Esophagus mucosa (tissue), 1 donor: ENCODE measurements around the gene TMPRSS4. TPM values are rescaled to one million over a fixed set of nuclear protein-coding genes. Genes with fewer than 3 reads are reported as not detected.

ENCODE experiments used
- ATAC-seq: fragments of 200-7000 bp; cut with Tn5 transposase; one replicate; pipeline ENCODE4 v1.9.1; 2020
- total RNA-seq: library from RNA; stranded (reverse); gene quantifications from one replicate; pipeline ENCODE4 v1.2.4, GENCODE V29; 2023
- donor health status: DM: yes; HTN: yes; CAD: no.

Gene TMPRSS4
- total RNA-seq, 1 donor from 2014 or later, result 208 TPM

GRCh38 chr11:118136341-118136740, 59.5 kb downstream of the TMPRSS4 start:
- no peak for ATAC-seq

GRCh38 chr11:118136801-118137200, 59.9 kb downstream of the TMPRSS4 start:
- ATAC-seq, result no peak

DNA sequence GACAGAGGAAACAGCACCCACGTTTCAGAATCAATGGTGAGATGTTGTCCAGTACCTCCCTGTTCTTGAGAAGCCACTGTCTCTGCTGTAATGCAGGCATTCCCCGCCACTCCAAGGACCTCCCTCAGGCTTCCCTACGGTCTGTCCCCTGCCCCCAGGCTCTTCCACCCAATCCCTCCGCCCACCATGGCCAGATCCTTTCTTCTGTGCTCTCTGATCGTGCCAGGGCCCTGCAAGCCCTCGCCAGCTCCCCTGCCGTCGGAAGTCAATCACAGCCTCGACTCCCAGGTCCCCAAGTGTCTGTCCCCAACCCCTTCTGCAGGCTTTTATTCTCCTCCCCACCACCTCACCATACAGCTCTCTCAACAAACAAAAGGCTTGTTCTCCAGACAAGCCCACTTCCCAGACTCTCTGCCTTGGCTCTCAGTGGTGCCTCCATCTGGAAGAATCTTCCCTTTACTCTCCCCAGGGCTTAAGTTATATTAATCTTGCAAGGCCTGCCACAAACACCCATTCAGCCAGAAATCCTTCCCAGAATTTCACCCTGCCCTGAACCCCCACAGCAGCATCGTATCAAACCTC, 62.1 kb downstream of the TMPRSS4 start:
- ATAC-seq, result no peak

DNA sequence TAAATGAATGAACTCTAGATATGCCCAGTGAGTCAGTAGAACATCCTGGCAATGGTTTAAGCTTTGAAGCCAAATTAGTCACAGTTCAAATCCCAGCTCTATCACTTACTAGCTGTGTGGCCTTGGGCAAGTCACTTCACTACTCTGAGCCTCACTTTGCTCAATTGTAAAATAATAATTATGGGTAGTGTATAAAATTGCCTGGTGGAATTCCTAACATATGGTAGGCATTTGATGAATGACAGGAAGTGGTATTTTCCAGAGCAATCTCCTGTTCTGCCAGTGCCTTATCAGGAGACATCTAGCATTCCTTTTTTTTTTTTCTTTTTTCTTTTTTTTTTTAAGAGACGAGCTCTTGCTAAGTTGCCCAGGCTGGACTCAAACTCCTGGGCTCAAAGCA, 62.7 kb downstream of the TMPRSS4 start:
- ATAC-seq, result no peak

- peak; percentile 73 for ATAC-seq
Measured at GRCh38 chr11:118142081-118142480, 65.2 kb downstream of the TMPRSS4 start.

- peak; percentile 56 for ATAC-seq
Measured at GRCh38 chr11:118142809-118143208, 65.9 kb downstream of the TMPRSS4 start.

DNA sequence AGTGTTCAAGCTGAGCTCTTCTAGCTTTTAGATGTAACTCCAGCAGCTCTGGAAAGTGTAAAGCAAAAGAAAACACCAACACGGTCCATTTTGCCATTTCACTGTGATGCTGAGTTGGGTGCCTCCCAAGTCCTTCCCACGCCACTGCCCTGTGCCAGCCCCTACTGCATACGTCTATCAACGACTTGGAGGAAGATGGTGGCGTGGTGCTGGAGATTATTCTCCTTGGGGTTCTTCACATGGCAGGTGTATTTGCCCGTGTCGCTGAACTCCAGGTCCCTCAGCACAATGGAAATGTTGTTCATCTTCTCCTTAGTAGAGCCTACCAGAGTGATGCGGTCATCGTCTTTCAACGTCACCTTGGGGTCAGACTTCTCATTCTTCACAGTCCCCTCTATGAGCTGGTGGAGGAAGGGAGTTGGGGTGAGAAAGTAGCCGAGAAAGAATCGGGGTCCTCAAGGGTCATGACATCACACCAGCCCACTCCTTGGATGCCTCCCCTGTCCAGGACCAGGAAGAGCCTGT, 66.8 kb downstream of the TMPRSS4 start:
- ATAC-seq, result no peak

DNA sequence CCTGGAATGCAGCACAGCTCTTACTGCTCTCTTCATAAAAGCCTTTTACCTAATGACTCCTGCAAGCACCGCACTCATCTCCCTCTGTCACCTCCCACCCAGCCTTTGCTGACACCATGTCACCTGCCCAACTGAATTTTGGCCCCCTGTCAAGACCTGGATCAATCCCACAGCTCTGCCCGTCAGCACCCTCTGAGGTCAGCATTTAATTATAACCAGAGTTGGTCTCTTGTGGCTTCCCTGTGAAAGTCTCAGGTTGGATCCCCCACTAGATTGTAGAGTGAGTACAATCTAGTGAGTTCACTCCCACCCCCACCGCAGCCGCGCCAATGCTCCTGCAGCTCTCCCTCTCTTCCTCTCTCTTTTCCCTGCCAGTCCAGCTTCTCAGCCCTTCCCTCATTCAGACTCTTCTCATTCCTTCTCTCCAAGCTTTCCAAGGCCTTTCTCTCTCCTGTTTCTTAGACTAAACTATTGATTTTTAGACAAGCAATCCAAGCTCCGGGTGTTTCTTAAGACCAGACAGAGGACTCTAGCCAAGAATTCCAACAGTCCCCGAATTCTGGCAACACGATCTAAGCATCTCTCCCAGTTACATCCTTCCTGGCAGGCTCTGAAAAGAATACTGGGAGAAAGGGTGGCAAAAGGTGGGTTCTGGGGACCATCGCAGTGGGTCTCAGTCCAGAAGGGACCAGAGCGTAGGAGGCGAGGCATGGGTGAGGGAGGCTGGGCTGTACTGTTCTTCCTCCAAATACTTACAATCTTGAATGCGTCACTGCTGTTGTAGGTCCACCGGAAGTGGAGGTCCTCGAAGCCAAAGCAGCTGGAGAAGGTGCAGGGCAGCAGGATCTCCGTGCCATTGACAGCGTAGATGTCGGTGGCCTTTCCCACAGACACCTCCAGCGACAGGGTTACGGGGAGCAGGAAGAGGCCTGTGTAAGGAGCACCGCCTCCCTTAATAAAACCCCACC, 67.7 kb downstream of the TMPRSS4 start:
- ATAC-seq, result no peak

GRCh38 chr11:118145285-118146227, 68.7 kb downstream of the TMPRSS4 start:
- ATAC-seq, result peak; percentile 91

DNA sequence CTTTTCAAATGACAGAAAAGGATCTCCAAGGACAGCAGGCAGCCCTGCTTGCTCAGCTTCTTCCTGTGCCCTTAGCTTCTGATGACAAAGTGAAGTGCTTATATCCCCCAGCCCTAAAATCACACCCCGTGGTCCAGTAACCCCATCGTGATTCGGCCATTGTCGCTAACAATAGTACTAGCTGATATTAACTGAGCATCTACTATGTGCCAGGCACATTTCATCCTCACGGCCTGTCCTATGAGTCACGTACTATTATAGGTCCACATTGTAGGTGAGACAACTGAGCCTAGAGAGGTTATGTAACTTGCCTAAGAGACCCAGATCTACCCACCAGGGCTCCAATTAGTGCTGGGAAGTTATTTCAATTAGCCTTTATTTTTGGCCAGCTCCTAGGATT, 69.7 kb downstream of the TMPRSS4 start:
- no peak for ATAC-seq

GRCh38 chr11:118147502-118147901, 70.6 kb downstream of the TMPRSS4 start:
- ATAC-seq, result no peak

GRCh38 chr11:118148240-118148639, 71.4 kb downstream of the TMPRSS4 start:
- ATAC-seq, result no peak

DNA sequence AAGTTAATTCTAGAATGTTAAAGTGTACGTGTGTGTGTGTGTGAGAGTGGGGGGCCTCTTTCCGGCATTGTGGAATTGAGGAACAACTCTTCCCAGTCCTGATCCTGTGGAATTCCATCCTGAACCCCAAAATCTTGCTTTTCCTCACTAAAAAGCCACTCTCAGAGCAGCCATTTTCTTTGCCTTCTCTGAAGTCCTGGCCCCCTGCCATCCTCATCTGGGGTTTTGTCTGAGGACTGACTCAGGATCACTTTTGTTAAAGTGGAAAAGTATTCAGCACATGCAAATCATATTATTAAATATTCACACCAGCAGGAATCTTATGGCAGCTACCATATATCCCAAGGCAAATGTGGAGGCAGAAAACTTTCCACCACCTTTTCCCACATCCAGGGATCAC, 72.0 kb downstream of the TMPRSS4 start:
- no peak for ATAC-seq

GRCh38 chr11:118149493-118149892, 72.6 kb downstream of the TMPRSS4 start:
- ATAC-seq, result no peak

DNA sequence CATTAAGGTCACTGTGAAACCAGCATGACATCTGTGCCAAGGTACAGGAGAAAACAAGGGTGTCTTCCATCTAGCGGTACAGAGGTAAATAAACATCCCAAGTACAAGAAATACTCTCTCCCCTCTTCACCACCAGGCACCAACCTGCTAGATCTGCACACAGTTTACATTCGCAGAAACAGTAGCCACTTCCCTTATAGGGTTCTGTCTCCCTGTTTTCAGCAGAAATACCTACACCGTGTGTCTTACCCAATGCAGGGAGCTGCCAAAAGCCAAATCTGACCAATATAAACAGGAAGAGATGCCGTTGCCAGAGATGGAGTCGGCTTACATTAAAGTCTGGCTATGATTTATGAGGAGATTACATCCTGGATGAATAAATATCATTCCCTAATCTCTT, 74.6 kb downstream of the TMPRSS4 start:
- ATAC-seq, result no peak

GRCh38 chr11:118152020-118152551, 75.2 kb downstream of the TMPRSS4 start:
- no peak for ATAC-seq

- ATAC-seq, result peak; percentile 58
Measured at GRCh38 chr11:118152552-118153471, 75.9 kb downstream of the TMPRSS4 start, which contains the start of gene SCN4B. TSS of gene SCN4B (minus strand) at chr11:118152823. CDS start at chr11:118152673, 150 bp downstream.

- no peak for ATAC-seq
Measured at GRCh38 chr11:118153516-118153915, 76.6 kb downstream of the TMPRSS4 start.

DNA sequence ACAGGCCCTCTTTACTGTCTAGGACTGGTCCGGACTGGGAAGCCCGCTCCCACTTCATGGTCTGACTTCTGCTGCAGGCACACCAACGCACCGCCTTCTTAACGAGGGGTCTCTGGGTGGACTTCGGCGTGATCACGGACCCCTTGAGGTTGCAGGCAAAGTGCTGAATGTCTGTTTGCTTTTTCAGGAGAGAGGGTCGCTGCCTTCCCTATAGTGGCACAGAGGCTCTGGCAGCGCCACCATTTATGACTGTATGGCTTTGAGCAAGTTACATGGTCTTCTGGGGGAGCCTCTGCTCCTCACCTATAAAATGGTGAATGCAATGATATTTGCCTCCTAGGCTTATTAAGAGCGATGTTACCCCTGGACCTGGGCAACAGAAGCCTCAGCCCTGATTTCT, 77.1 kb downstream of the TMPRSS4 start:
- ATAC-seq, result no peak

- no peak for ATAC-seq
Measured at GRCh38 chr11:118154641-118155040, 77.8 kb downstream of the TMPRSS4 start.
